NCI-H2196 treated with DMSO at 0.1 percent for 48 hours (cell line): ENCODE data around the gene HRAS.

Experiments used
- DNase-seq: peaks from one replicate; lab custom pipeline; 2025; ENCODE audit not compliant: unreplicated experiment; lab: John Stamatoyannopoulos, UW

The HRAS gene

DNA sequence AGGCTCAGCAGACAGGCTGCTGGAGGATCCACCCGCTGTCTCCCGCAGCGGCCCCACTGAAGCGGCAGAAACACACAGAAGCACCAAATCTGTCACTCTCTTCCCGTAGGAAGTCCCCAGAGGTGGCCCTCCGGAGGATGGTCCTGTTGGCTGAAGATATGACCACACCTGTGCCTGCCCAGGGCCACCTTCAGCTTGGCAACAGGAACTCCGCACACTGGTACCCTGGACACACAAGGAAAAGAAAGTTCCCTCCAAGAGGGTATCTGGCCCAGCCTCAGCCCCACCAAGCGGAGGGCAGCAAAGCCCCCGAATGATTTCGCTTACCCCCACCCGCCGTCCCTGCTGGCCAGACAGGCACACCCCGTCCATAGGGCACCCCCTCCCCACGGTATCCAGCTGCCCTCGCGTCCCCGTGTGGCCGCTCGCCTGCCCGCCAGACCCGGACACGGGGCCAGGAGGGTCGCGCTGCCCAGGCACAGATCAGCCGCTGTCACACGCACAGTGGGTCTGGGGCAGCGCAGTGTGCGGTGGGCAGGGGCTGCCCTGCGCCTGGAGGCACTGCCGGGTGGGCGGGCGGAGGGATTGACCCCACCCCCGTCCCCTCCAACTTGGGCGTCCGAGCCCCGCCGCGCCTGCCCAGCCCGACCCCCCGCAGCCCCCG, 32.4 kb upstream of the HRAS start:
- DNase-seq: no peak

DNA sequence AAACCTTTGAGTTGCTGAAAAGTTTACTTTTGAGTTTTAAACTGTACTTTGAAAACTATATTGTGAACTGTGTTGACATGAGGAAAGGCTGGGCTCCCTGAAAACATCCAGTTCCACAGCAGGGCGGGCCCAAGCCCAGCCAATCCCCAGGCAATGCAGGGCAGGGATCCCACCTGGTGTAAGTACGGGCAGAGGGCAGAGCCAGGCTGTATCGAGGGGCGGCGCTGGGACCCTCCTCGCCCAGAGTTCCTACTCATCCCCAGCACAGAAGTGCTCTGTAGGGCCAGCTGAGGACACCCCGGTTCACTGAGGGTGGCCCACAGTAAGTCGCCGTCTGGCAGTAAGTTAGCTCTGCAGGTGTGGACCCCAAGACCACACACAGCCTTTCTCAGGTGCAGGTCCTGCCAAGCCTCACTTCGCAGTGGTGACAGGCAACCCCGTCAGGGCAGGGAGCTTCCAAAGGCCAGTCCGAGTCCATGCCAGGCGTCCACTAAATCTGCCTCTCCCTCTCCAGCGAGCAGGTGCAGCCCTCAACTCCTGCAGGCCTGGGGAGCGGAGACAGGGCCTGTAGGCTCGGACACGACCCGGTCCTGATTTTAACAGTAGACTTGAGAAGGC, 31.7 kb upstream of the HRAS start:
- DNase-seq: no peak

GRCh38 chr11:565921-566509, 30.6 kb upstream of the HRAS start:
- no peak for DNase-seq

- DNase-seq: no peak
Measured at GRCh38 chr11:563812-564578, 28.6 kb upstream of the HRAS start.

DNA sequence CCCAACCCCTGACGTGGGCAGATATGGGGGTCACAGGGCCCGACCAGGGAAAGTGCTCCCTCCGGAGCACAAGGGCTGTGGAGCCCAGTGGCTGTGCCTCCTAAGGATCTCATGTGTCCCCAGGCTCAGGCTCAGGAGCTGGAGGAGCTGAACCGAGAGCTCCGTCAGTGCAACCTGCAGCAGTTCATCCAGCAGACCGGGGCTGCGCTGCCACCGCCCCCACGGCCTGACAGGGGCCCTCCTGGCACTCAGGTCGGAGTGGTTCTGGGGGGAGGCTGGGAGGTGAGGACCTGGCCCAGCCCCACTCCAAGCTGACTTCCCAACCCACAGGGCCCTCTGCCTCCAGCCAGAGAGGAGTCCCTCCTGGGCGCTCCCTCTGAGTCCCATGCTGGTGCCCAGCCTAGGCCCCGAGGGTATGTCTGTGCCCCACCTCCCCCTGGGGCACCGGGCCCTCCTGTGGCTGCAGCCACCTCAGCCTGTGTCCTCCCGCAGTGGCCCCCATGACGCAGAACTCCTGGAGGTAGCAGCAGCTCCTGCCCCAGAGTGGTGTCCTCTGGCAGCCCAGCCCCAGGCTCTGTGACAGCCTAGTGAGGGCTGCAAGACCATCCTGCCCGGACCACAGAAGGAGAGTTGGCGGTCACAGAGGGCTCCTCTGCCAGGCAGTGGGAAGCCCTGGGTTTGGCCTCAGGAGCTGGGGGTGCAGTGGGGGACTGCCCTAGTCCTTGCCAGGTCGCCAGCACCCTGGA, 27.9 kb upstream of the HRAS start:
- DNase-seq: no peak

- DNase-seq: no peak
Measured at GRCh38 chr11:562046-562645, 26.8 kb upstream of the HRAS start.

DNA sequence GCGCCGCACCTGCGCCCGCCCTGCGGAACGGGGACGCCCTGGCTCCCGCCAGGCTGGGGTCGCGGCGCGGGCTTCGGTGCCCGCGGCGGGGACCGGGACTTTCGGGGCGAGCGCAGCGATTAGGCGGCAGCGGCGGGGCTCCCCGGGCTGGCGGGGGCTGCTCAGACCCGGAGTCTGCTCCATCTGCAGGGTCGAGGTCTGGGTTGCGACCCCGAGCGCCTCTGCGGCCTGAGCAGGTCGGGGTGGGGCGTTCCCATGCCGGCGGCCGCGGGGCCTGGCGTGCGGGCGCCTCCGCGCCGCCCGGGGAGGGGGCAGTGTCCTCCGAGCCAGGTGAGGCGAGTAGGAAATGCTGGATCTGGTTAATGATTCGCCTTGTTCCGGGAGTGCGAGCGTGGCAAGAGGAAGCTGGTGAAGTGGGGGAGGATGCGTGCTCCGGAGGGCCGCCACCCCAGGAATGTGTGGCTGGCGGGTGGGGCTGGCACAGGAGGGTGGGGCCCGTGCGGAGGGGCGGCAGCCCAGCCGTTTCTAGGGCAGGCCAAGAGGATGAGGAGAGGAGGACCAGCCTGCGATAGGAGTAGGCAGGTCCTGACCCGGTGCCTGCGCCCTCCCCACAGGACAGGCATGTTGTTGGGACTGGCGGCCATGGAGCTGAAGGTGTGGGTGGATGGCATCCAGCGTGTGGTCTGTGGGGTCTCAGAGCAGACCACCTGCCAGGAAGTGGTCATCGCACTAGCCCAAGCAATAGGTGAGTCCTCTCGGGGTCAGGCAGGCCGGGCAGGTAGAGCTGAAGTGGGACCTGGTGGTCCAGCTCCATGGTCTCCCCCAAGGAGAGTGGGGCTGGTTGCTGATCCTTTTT, 26.0 kb upstream of the HRAS start:
- no peak for DNase-seq

GRCh38 chr11:560305-561147, 25.1 kb upstream of the HRAS start, which contains the start of the genes LMNTD2 and RASSF7:
TSS of gene LMNTD2 (minus strand) at chr11:560738. CDS start at chr11:560716, 22 bp downstream.
TSS of gene RASSF7 (plus strand) at chr11:560970. CDS start at chr11:561769, 799 bp downstream.
- DNase-seq: peak; percentile 81

DNA sequence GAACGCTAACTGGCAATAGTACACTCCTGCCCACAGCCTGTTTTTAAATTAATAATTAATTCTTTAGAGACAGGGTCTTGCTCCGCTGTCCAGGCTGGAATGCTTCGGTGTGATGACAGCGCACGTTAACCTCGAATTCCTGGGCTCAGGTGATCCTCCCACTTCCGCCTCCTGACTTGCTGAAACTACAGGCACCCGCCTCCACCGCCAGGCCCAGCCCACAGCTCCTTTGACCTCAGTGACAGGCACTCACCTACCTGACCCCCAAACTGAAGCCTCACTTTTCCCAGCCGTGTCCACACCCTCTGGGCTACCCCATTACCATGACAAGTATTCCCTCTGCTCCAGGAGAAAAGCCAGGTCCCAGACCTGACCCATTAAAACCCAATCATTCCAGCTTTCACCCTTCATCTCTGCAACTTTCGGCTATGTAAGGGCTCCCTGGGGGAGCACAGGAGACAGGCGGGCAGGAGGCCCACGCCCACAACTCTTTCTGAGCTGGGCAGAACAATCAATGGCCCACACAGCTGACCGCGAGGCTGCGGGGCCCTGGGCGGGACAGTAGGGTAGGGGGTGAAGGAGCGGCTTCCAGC, 24.4 kb upstream of the HRAS start:
- DNase-seq: no peak

DNA sequence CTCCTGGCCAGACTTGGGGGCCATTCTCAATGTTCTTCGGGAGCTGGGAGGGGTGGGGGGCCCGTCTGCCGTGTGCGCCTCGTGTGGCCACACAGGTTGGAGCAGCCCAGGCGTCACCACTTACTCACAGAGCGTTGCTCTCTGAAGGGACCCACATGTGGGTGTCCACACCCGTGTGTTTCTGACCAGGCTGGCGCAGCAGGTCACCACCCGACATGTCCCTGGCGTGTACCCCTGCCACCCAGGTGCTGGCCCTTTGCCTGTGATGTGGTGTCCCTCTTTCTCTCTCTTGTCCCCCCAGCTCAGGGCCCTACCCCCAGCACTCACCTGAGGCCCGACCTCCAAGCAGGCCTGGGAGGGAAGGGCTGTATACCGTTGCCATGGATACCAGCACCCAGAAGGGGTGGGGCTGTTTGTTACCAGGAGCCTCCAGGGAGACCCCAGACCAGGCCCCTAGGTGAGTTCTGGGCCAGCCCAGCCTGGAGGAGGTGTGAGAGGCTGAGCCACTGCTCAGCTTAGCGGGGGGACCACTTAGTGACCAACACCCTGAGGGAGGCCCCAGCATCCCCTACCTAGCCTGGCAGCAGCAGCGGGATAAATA, 23.7 kb upstream of the HRAS start:
- DNase-seq: no peak

DNA sequence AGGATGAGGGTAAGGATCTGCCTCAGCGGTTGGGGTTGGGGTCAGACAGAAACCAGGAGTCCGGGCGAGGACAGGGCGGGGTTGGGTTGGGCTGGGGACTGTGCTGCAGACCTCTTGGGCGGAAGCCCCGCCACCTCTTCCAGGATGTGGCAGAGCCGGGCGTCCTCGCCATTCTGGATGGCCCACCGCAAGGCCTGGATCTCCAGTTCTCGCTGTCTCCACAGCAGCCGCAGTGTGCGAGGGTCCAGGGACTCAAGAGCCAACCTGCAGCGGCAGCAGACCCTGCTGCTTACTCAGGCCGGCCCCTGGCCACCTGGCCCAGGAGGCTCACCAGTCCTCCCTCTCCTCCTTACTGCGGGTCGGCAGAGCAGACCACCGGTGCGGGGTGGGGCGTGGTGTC, 23.1 kb upstream of the HRAS start:
- no peak for DNase-seq

DNA sequence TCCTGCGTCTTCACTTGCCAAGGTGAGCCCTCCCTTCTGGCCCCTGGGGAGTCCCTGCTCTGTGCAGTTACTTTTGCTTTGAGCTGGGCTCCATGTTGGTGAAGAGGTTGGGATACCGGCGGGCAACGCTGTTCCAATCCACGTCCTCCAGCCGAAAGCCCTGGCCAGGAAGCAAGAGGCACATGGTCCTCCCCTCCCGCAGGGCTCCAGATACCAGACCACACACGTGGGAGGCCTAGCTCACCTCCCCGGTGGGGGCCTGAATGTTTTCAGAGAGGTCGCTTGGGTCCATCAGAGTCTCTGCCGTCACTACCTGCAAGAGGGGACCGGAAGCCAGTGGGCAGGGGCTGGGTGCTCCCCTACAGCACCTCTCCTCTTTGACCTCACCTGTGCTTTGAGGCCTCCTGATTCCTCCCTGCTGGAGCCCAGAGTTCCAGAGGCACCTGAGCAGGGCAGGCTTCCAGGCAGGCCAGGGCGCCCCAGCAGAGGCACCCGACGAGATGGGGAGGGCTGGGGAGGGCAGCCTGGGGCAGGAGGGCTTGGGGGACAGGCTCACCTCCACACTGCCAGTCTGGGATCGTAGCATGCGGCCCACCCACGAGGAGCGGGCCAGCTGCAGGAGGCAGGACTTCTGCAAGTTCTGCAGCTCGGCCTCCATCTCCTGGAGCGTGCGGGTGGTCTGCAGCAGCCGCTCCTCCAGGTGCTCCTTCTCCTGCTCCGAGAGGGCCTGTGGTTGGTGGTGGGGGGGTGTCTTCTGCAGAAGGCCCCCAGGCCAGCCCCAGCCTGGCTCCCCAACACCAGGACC, 22.2 kb upstream of the HRAS start:
- DNase-seq: no peak

DNA sequence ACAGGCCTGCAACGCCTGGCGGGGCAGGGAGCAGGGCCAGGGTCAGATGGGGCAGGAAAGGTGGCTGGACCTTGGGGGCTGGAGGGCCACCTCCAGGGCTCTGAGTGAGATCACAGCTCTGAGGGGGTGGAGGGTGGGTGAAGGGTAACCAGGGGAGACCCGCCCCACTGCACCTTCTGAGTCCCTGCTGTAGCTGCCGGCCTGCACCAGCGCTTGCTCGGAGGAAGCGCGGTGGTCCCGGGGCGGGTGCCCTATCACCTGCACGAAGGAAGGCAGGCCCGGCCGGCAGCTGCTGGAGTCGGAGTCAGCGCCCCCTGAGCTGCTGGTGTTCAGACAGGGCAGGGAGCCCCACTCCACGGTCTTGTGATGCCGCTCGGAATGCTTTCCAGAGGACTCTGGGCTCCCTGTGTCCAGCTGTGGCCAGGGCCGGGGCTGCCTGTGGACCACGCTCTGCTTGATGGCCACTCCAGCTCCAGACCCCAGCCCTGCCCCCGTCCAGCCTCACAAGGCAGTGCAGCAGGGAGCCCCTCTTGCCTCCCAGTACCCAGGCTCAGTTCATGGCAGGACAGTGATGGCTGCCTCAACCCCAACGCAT, 21.4 kb upstream of the HRAS start:
- no peak for DNase-seq

GRCh38 chr11:555780-556661, 20.6 kb upstream of the HRAS start:
- no peak for DNase-seq

- DNase-seq: no peak
Measured at GRCh38 chr11:555227-555779, 19.9 kb upstream of the HRAS start.
